Aorta (tissue), 5 donors: ENCODE results near the gene UBE3C. TPM values are rescaled to one million over a fixed set of nuclear protein-coding genes. Genes with fewer than 3 reads are reported as not detected.
"Not testable (repeated sequence)": the region's sequence is repeated elsewhere in the genome, so short reads cannot be mapped to it uniquely, and the experiment has no call there.

Source experiments
- ATAC-seq: fragments of 200-7000 bp; cut with Tn5 transposase; one replicate; pipeline ENCODE4 v1.9.1; 2022; ENCODE audit warnings: moderate library complexity; ENCODE audit not compliant: low FRiP score
- DNase-seq, 2 donors: peaks; one replicate each; pipeline ENCODE4 v3.0.0-alpha.2; 2020
- H3K27ac ChIP-seq, 2 donors: one replicate each; pipeline ENCODE4 v1.5.1; 2013; ENCODE audit warnings: low read length in 2 of 2, mild to moderate bottlenecking in 2 of 2, moderate library complexity in 2 of 2, control low read depth in 1 of 2, inconsistent platforms in 1 of 2, low read depth in 1 of 2
- H3K27me3 ChIP-seq, 2 donors: one replicate each; pipeline ENCODE4 v1.6.1; 2013; ENCODE audit warnings: control low read depth in 1 of 2, low read length in 1 of 2, mild to moderate bottlenecking in 1 of 2, moderate library complexity in 1 of 2; ENCODE audit not compliant: insufficient read depth in 2 of 2, control insufficient read depth in 1 of 2
- H3K36me3 ChIP-seq, 2 donors: one replicate each; pipeline ENCODE4 v1.6.1; 2013; ENCODE audit warnings: control low read depth in 1 of 2, low read length in 1 of 2, mild to moderate bottlenecking in 1 of 2; ENCODE audit not compliant: insufficient read depth in 2 of 2, control insufficient read depth in 1 of 2
- H3K4me1 ChIP-seq, 2 donors: one replicate each; pipeline ENCODE4 v1.6.1; 2013; ENCODE audit warnings: low read length in 2 of 2, control low read depth in 1 of 2, mild to moderate bottlenecking in 1 of 2, moderate library complexity in 1 of 2; ENCODE audit not compliant: insufficient read depth in 2 of 2, control insufficient read depth in 1 of 2
- H3K4me3 ChIP-seq, 2 donors: one replicate each; pipeline ENCODE4 v1.5.1; 2013; ENCODE audit warnings: low read length in 2 of 2, control low read depth in 1 of 2, mild to moderate bottlenecking in 1 of 2
- H3K9me3 ChIP-seq: one replicate; pipeline ENCODE4 v1.6.1; 2013; ENCODE audit warnings: mild to moderate bottlenecking, low read length; ENCODE audit not compliant: control insufficient read depth
- WGBS, 2 donors: extraction: QIAGEN DNeasy Blood & Tissue Kit; methylation state at CpG; one replicate each; pipeline ENCODE4 v1.1.7; 2013; 5-methylcytosine and 5-hydroxymethylcytosine counted together
- intact Hi-C, 2 donors: fragments of 100-400 bp; cut with DNase I; formaldehyde crosslinking; loops; one replicate each; pipeline versions ENCODE4 v1.14.2 to v1.15.0; 2022
- polyA plus RNA-seq, 2 donors: library from polyadenylated mRNA; stranded (reverse); fragments of 200-250 nt; gene quantifications; one replicate each; pipeline ENCODE4 v1.2.3, GENCODE V29; 2013
- total RNA-seq, 2 donors: library from RNA; stranded (reverse); fragmentation: NEBNext Ultra II Directional; extraction: Animal tissue kit (Norgen Biotek cat#: 25700); gene quantifications; one replicate each; pipeline ENCODE4 v1.2.1, GENCODE V29; 2021
- donor health status: healthy with polysubstance abuse.
- donor health status: Bipolar disorder and iron deficiency.
- donor health status: DM: no; HTN: no; CAD: no.
- donor health status: DM: no; HTN: no; CAD: no.
- donor health status: DM: yes; HTN: yes; CAD: no.

UBE3C gene
- total and polyA plus RNA-seq, 4 donors = 15.8 to 73.0 (median 40.2) TPM

GRCh38 chr7:157125376-157126223, 13.1 kb upstream of the UBE3C start:
- ATAC-seq (no peak), DNase-seq (no peak)
- no peaks in the 10 kb centered on the region for H3K4me1 ChIP-seq
- no peaks in the 10 kb centered on the region for H3K9me3 ChIP-seq
- WGBS, 2 donors = 75 to 80% methylated on average over 26 of the region's 26 CpGs
- H3K27me3 ChIP-seq = no peaks in the 10 kb centered on the region
- H3K27ac ChIP-seq = no peak overlapping the region
- intact Hi-C loops = no loop called here
- H3K36me3 ChIP-seq = no peaks in the 10 kb centered on the region
- no peak overlapping the region for H3K4me3 ChIP-seq

- WGBS, 2 donors = 87 to 90% methylated on average over 11 of the region's 11 CpGs
- Histone ChIP-seq H3K4me1 (no peaks in the 10 kb centered on the region), H3K9me3 (no peaks in the 10 kb centered on the region), H3K36me3 (no peaks in the 10 kb centered on the region), H3K4me3 (no peak overlapping the region), H3K27me3 (no peaks in the 10 kb centered on the region), H3K27ac (no peak overlapping the region)
- intact Hi-C loops = no loop called here
- no peak for DNase-seq
- ATAC-seq = no peak
Observed at GRCh38 chr7:157126921-157127320, 11.8 kb upstream of the UBE3C start.

- intact Hi-C loops = no loop called here
- 85 to 88% methylated on average over 10 of the region's 10 CpGs for WGBS, 2 donors
- H3K4me1 ChIP-seq = no peaks in the 10 kb centered on the region
Observed at GRCh38 chr7:157129200-157129599, 9.5 kb upstream of the UBE3C start.

GRCh38 chr7:157129907-157130460, 8.7 kb upstream of the UBE3C start:
- Histone ChIP-seq H3K9me3 (no peaks in the 10 kb centered on the region), H3K36me3 (no peaks in the 10 kb centered on the region), H3K27me3 (no peaks in the 10 kb centered on the region), H3K4me3 (no peak overlapping the region), H3K27ac (no peak overlapping the region), H3K4me1 (no peaks in the 10 kb centered on the region)
- WGBS, 2 donors = 77 to 79% methylated on average over 15 of the region's 15 CpGs
- ATAC-seq = no peak
- no peak for DNase-seq
- intact Hi-C loops = loop anchor here (10.0 kb wide), 1 partner anchor 185 kb away; the partner anchor contains the start of gene NOM1 (in 2 of the 2)

More at GRCh38 chr7:157129200-157129599, 9.5 kb upstream of the UBE3C start:
- H3K36me3 ChIP-seq = no peaks in the 10 kb centered on the region
- H3K27me3 ChIP-seq = no peaks in the 10 kb centered on the region
- H3K9me3 ChIP-seq = no peaks in the 10 kb centered on the region
- DNase-seq (no peak), ATAC-seq (no peak)
- H3K4me3 ChIP-seq = no peak overlapping the region
- no peak overlapping the region for H3K27ac ChIP-seq

GRCh38 chr7:157130849-157131248, 7.9 kb upstream of the UBE3C start:
- not testable (repeated sequence) for H3K27me3 ChIP-seq, H3K9me3 ChIP-seq, H3K4me3 ChIP-seq, ATAC-seq, H3K4me1 ChIP-seq, H3K27ac ChIP-seq, DNase-seq, H3K36me3 ChIP-seq
- WGBS, 2 donors = 81 to 84% methylated on average over 2 of the region's 2 CpGs
- intact Hi-C loops = loop anchor here (10.0 kb wide), 1 partner anchor 186 kb away; the partner anchor contains the start of gene NOM1 (in 2 of the 2)

GRCh38 chr7:157132796-157133195, 5.9 kb upstream of the UBE3C start:
- Histone ChIP-seq H3K27ac (no peak overlapping the region), H3K36me3 (no peaks in the 10 kb centered on the region), H3K4me3 (no peak overlapping the region), H3K27me3 (no peaks in the 10 kb centered on the region), H3K9me3 (no peaks in the 10 kb centered on the region), H3K4me1 (no peaks in the 10 kb centered on the region)
- WGBS, 2 donors = 79 to 81% methylated on average over 5 of the region's 5 CpGs
- DNase-seq = no peak
- ATAC-seq = no peak
- intact Hi-C loops = loop anchor here (10.0 kb wide), 1 partner anchor 188 kb away; the partner anchor contains the start of gene NOM1 (in 2 of the 2)

GRCh38 chr7:157133304-157133703, 5.4 kb upstream of the UBE3C start:
- no peak for ATAC-seq
- no peak overlapping the region for H3K27ac ChIP-seq
- no peak overlapping the region for H3K4me3 ChIP-seq
- no peaks in the 10 kb centered on the region for H3K9me3 ChIP-seq
- 91 to 95% methylated on average over 2 of the region's 2 CpGs for WGBS, 2 donors
- DNase-seq = no peak
- H3K27me3 ChIP-seq = no peaks in the 10 kb centered on the region
- intact Hi-C loops = loop anchor here (10.0 kb wide), 1 partner anchor 189 kb away; the partner anchor contains the start of gene NOM1 (in 2 of the 2)
- no peaks in the 10 kb centered on the region for H3K36me3 ChIP-seq
- H3K4me1 ChIP-seq = no peaks in the 10 kb centered on the region

GRCh38 chr7:157136372-157136771, 2.4 kb upstream of the UBE3C start:
- Histone ChIP-seq H3K36me3 (peaks cover 0 to 4% of the 10 kb centered on the region in 2 donors), H3K9me3 (no peaks in the 10 kb centered on the region), H3K4me1 (no peaks in the 10 kb centered on the region), H3K4me3 (no peak overlapping the region), H3K27me3 (no peaks in the 10 kb centered on the region), H3K27ac (no peak overlapping the region)
- DNase-seq (no peak), ATAC-seq (no peak)
- 7 to 9% methylated on average over 4 of the region's 4 CpGs for WGBS, 2 donors
- intact Hi-C loops = loop anchor here (5.0 to 10.0 kb wide), 2 partner anchors 192 to 244 kb away; partner anchors contain the start of genes NOM1 (in 2 of the 2) and LMBR1 (in 1 of the 2)
